Amniotic epithelial cell (primary cell): Measurements from ENCODE around the gene HOXA7.

Source experiments
- DNase-seq: peaks from one replicate; pipeline ENCODE4 v3.0.0-alpha.2; 2010; ENCODE audit warnings: low read depth

Gene HOXA7

GRCh38 chr7:27147199-27148030, 9.1 kb downstream of the HOXA7 start, which contains the start of gene HOXA6:
HOXA6 (minus strand) TSS chr7:27147774; CDS start chr7:27147749, 25 bp downstream.
- no peak for DNase-seq

GRCh38 chr7:27146491-27147198, 9.8 kb downstream of the HOXA7 start:
- DNase-seq: no peak

GRCh38 chr7:27145914-27146412, 10.5 kb downstream of the HOXA7 start:
- no peak for DNase-seq

- DNase-seq: no peak
Measured at GRCh38 chr7:27145165-27145913, 11.1 kb downstream of the HOXA7 start.

GRCh38 chr7:27144781-27145164, 11.7 kb downstream of the HOXA7 start:
- DNase-seq: no peak

- no peak for DNase-seq
Measured at GRCh38 chr7:27143950-27144780, 12.3 kb downstream of the HOXA7 start.

- DNase-seq: peak; percentile 99
Measured at GRCh38 chr7:27143023-27143949, 13.2 kb downstream of the HOXA7 start, which contains the start of gene HOXA5. HOXA5 (minus strand) TSS chr7:27143681; CDS start chr7:27143607, 74 bp downstream.

GRCh38 chr7:27142580-27143022, 13.9 kb downstream of the HOXA7 start:
- no peak for DNase-seq

- DNase-seq: no peak
Measured at GRCh38 chr7:27141923-27142579, 14.4 kb downstream of the HOXA7 start.

- DNase-seq: no peak
Measured at GRCh38 chr7:27141137-27141922, 15.1 kb downstream of the HOXA7 start.

GRCh38 chr7:27140126-27140857, 16.2 kb downstream of the HOXA7 start:
- no peak for DNase-seq

GRCh38 chr7:27139334-27140125, 16.9 kb downstream of the HOXA7 start:
- DNase-seq: no peak

GRCh38 chr7:27138985-27139333, 17.5 kb downstream of the HOXA7 start:
- no peak for DNase-seq

GRCh38 chr7:27138472-27138871, 18.0 kb downstream of the HOXA7 start:
- DNase-seq: no peak

GRCh38 chr7:27137640-27138315, 18.7 kb downstream of the HOXA7 start:
- DNase-seq: no peak

GRCh38 chr7:27134392-27134791, 22.1 kb downstream of the HOXA7 start:
- peak; percentile 92 for DNase-seq
